GM12878 (cell line): Measurements from ENCODE around the gene TLL2. TPM values are rescaled to one million over a fixed set of nuclear protein-coding genes. Genes with fewer than 3 reads are reported as not detected.

Source experiments
- ATAC-seq: fragments of 200-7000 bp; cut with Tn5 transposase; 3 replicates; pipeline ENCODE4 v1.9.1; 2020; ENCODE audit warnings: mild to moderate bottlenecking, moderate library complexity
- BruUV-seq: library from RNA; stranded (reverse); fragments of 400-500 nt; replicated peaks from 2 replicates; lab custom pipeline; 2021; lab: Mats Ljungman, UMichigan
- CTCF ChIA-PET: fragments of 300-600 bp; sonication (Branson Sonifier 250); formaldehyde crosslinking; extraction: SDS; loops from one replicate; lab custom pipeline; 2021; ENCODE audit warnings: inconsistent platforms; lab: Yijun Ruan, JAX
- POLR2A ChIA-PET: fragments of 350-600 bp; formaldehyde crosslinking; extraction: SDS; loops from one replicate; lab custom pipeline; 2021; ENCODE audit warnings: inconsistent platforms; lab: Charles Lee
- RAD21 ChIA-PET: fragments of 300-600 bp; sonication (Branson Sonifier 250); formaldehyde crosslinking; loops from one replicate; lab custom pipeline; 2023; ENCODE audit warnings: antibody characterized with exemption; ENCODE audit not compliant: unreplicated experiment; lab: Charles Lee
- SMC1A ChIA-PET: fragments of 300-600 bp; sonication (Branson Sonifier 250); formaldehyde crosslinking; loops from one replicate; lab custom pipeline; 2023; ENCODE audit not compliant: unreplicated experiment, uncharacterized antibody; lab: Charles Lee
- DNase-seq: peaks from one replicate; pipeline ENCODE4 v3.0.0-alpha.2; 2011; ENCODE audit warnings: low read depth, low spot score
- FAIRE-seq: peaks from 3 replicates; lab custom pipeline; 2011; peaks lifted over from hg19 to GRCh38; lab: Jason Lieb, UNC
- H2AFZ ChIP-seq: 2 replicates; pipeline ENCODE4 v1.6.0; 2011; ENCODE audit warnings: low read depth, low read length, control low read depth; ENCODE audit not compliant: control insufficient read depth
- H3K27ac ChIP-seq: 2 replicates; pipeline ENCODE4 v1.5.1; 2011; ENCODE audit warnings: control low read depth; ENCODE audit not compliant: control insufficient read depth, insufficient read depth
- H3K27me3 ChIP-seq, 2 experiments: replicated peaks in 1 of 2; 2 replicates each; pipeline versions ENCODE4 v1.6.0 to v1.6.1; 2011; ENCODE audit warnings: low read length in 1 of 2; ENCODE audit not compliant: control insufficient read depth in 2 of 2, insufficient read depth in 2 of 2
- H3K36me3 ChIP-seq, 2 experiments: 2 replicates each; pipeline ENCODE4 v1.5.1; 2011; ENCODE audit warnings: low read length in 1 of 2; ENCODE audit not compliant: control insufficient read depth in 2 of 2, insufficient read depth in 2 of 2
- H3K4me1 ChIP-seq: 2 replicates; pipeline ENCODE4 v1.6.1; 2011; ENCODE audit warnings: mild to moderate bottlenecking, low read length, moderate library complexity, mixed read lengths; ENCODE audit not compliant: control insufficient read depth, insufficient read depth
- H3K4me2 ChIP-seq: 2 replicates; pipeline ENCODE4 v1.6.0; 2011; ENCODE audit warnings: control low read depth; ENCODE audit not compliant: control insufficient read depth, insufficient read depth
- H3K4me3 ChIP-seq: fragments of 200-600 bp; sonication (generic); 2 replicates; pipeline ENCODE4 v1.5.1; 2016
- H3K79me2 ChIP-seq: 2 replicates; pipeline ENCODE4 v1.6.0; 2011; ENCODE audit warnings: low read length; ENCODE audit not compliant: control insufficient read depth, insufficient read depth
- H3K9ac ChIP-seq: 2 replicates; pipeline ENCODE4 v1.8.0; 2011; ENCODE audit warnings: low read length, control low read depth, mixed read lengths; ENCODE audit not compliant: control insufficient read depth, insufficient read depth
- H3K9me3 ChIP-seq: replicated peaks from 3 replicates; pipeline ENCODE4 v1.5.1; 2011; ENCODE audit warnings: mild to moderate bottlenecking, low read length; ENCODE audit not compliant: control insufficient read depth, insufficient read depth
- H4K20me1 ChIP-seq: 2 replicates; pipeline ENCODE4 v1.6.0; 2011; ENCODE audit not compliant: control insufficient read depth, insufficient read depth
- BCL3 ChIP-seq: IDR thresholded peaks from 2 replicates; pipeline ENCODE4 v1.6.1; 2011; ENCODE audit warnings: borderline replicate concordance, low read depth, mild to moderate bottlenecking, moderate library complexity, low read length; ENCODE audit not compliant: insufficient read depth, poor library complexity, severe bottlenecking
- HCFC1 ChIP-seq: fragments of 150-350 bp; IDR thresholded peaks from 2 replicates; pipeline ENCODE4 v1.6.1; 2014; ENCODE audit warnings: low read length
- TAF1 ChIP-seq: IDR thresholded peaks from 2 replicates; pipeline ENCODE4 v1.6.1; 2011; ENCODE audit warnings: mild to moderate bottlenecking, low read depth, low read length, borderline replicate concordance
- TARDBP ChIP-seq: IDR thresholded peaks from 2 replicates; pipeline ENCODE4 v1.6.1; 2016; ENCODE audit warnings: borderline replicate concordance
- ZNF24 ChIP-seq: fragments of 450-650 bp; IDR thresholded peaks from 2 replicates; pipeline ENCODE4 v1.6.1; 2017; ENCODE audit warnings: antibody characterized with exemption, mild to moderate bottlenecking
- WGBS: methylation state at CpG from one replicate; pipeline ENCODE4 v1.1.6; 2016; ENCODE audit warnings: low lambda C conversion rate; ENCODE audit not compliant: insufficient replicate concordance, insufficient coverage; ENCODE audit errors: missing lambda C conversion rate; 5-methylcytosine and 5-hydroxymethylcytosine counted together
- in situ Hi-C: fragments of 300-500 bp; cut with MboI; formaldehyde crosslinking; loops from 9 replicates; pipeline ENCODE4 v1.14.3; 2018; ENCODE audit warnings: mixed read lengths
- intact Hi-C: fragments of 100-400 bp; cut with micrococcal nuclease; formaldehyde crosslinking; loops from one replicate; pipeline ENCODE4 v1.14.2; 2022; ENCODE audit not compliant: unreplicated experiment
- polyA plus RNA-seq, 11 experiments: library from polyadenylated mRNA; depleted of rRNA in 4 of 11; unstranded in 6 of 11; stranded (reverse) in 5 of 11; fragments of >200 nt; fragmentation: Nextera tagmentation in 4 of 11; fragmentation: Illumina TruSeq in 1 of 11; extraction: Ambion mirVana in 4 of 11; extraction: Trizol in 1 of 11; gene quantifications; 1 replicate in 1 of 11; 2 replicates in 10 of 11; pipeline versions ENCODE4 v1.2.1 to v1.2.3, GENCODE V29; 2011 to 2016; ENCODE audit warnings: inconsistent platforms in 2 of 11, missing spikeins in 2 of 11, low read depth in 1 of 11
- total RNA-seq, 4 experiments: library from RNA; depleted of rRNA in 3 of 4; stranded (reverse); fragments of >200 nt in 3 of 4; fragmentation: Illumina TruSeq in 1 of 4; extraction: Trizol in 1 of 4; gene quantifications; 2 replicates each; pipeline versions ENCODE4 v1.2.1 to v1.2.3, GENCODE V29; 2013 to 2021

The TLL2 gene
- total and polyA plus RNA-seq, 10 of the 15 experiments (the other 5 are each of a cell fraction or from before 2014, with no cell fraction given) = 0.02 to 2.1 (median 0.52) TPM

DNA sequence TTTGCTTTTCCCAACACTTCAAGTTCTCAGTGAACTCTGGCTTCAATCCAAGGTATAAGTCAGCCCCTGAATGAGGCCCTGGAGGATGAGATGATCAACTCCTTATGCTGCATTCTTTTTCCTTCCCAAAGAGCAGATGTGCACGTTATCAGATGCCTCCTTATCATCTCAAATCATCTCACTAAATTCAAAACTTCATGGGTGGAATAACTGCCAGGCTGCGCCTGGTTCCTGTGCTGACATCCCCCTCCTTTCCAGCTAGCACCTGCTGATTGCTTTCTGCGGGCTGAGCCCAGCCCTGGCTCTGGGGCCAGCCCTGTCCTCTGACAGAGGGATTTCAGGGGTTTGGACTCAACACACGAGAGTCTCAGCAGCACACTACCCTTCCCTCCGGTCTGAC lies 44.9 kb downstream of the TLL2 start:
- CTCF ChIA-PET = interaction anchor here (0.8 to 3.4 kb wide), 5 partner anchors 12 to 45 kb away, joined by 3 to 22 read pairs (median 5); partner anchors contain the start of gene TLL2
- DNase-seq (no peak), FAIRE-seq (no peak), ATAC-seq (no peak)
- Histone ChIP-seq H2AFZ (no peak overlapping the region), H3K79me2 (no peaks in the 10 kb centered on the region), H3K9ac (no peak overlapping the region), H3K9me3 (no peaks in the 10 kb centered on the region), H3K27me3 (no peaks in the 10 kb centered on the region), H3K4me2 (no peak overlapping the region), H3K36me3 (no peaks in the 10 kb centered on the region), H3K27ac (no peak overlapping the region), H3K4me1 (no peaks in the 10 kb centered on the region), H3K4me3 (no peak overlapping the region), H4K20me1 (no peaks in the 10 kb centered on the region)
- in situ Hi-C loops = no loop called here
- RAD21 ChIA-PET = interaction anchor here (1.1 kb wide), 1 partner anchor 33 kb away, joined by 3 read pairs; no protein-coding TSS in a partner anchor
- BruUV-seq = no TSS peak
- POLR2A ChIA-PET = no interaction called here
- TF ChIP-seq TAF1 (no peak), BCL3 (no peak), ZNF24 (no peak), TARDBP (no peak)
- intact Hi-C loops = no loop called here
- SMC1A ChIA-PET = interaction anchor here (1.0 kb wide), 1 partner anchor 83 kb away, joined by 4 read pairs; no protein-coding TSS in a partner anchor
- 29% methylated on average over 5 of the region's 5 CpGs for WGBS

GRCh38 chr10:96465599-96465998 lies 48.1 kb downstream of the TLL2 start:
- H3K27ac ChIP-seq = no peak overlapping the region
- DNase-seq (no peak), ATAC-seq (no peak), FAIRE-seq (no peak)
- SMC1A ChIA-PET = no interaction called here
- H2AFZ ChIP-seq = no peak overlapping the region
- no peaks in the 10 kb centered on the region for H3K36me3 ChIP-seq
- POLR2A ChIA-PET = no interaction called here
- RAD21 ChIA-PET = no interaction called here
- no TSS peak for BruUV-seq
- no peak for TF ChIP-seq HCFC1
- no peak overlapping the region for H3K4me3 ChIP-seq
- no peaks in the 10 kb centered on the region for H4K20me1 ChIP-seq
- H3K9me3 ChIP-seq = no peaks in the 10 kb centered on the region; the same call in 2 of the 3 replicates
- no peaks in the 10 kb centered on the region for H3K79me2 ChIP-seq
- no peak overlapping the region for H3K9ac ChIP-seq
- no peaks in the 10 kb centered on the region for H3K4me1 ChIP-seq
- 68% methylated on average over 6 of the region's 6 CpGs for WGBS
- in situ Hi-C loops = no loop called here
- CTCF ChIA-PET = interaction anchor here (1.0 to 1.9 kb wide), 2 partner anchors 18 to 45 kb away, joined by 4 to 6 read pairs; no protein-coding TSS in a partner anchor
- no peak overlapping the region for H3K4me2 ChIP-seq
- intact Hi-C loops = no loop called here
- no peaks in the 10 kb centered on the region for H3K27me3 ChIP-seq
